ENCODE results near the gene AKAP10. TPM values are rescaled to one million over a fixed set of nuclear protein-coding genes. Genes with fewer than 3 reads are reported as not detected.

Gene AKAP10
- total RNA-seq, 1 experiment from 2014 or later, result 20.2 TPM

DNA sequence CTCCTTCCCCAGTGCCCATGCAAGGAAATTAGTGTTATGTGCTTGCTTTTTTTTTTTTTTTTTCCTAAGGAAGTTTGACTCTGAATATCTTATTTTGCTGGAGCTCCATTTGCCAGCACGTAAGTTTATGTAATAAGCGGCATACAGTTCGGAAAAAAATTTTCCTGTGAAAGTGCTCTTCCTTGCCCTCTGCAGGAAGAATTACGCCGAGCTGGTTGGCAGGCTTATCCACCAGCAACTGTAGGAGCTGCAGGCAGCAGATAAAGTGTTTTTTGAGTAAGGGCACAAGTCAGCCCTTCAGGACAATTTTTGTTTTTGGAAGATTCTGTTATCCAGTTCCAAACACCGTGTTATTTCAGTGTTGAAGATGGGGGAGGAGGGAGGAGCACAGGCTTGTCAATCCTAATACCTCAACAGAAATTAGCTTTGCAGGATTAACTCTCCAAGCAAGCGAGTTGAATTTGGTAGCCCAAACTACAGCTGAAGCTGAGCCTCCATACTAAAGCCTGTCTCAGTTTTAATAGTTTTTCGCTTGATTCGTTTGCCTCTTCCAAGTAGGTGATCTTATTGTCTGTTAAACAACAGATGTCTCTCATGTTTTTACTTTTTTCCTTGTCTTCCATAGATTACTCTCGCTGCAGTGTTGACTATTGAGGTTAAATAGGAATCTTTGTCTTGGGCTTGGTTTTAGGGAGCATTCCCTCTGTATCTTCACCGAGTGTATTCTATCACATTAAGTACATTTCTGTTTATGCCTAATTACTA, 32.7 kb upstream of the AKAP10 start:
- H2BK15ac ChIP-seq (ENCODE audit: low read depth, low read length), result no peak overlapping the region
- H3K4me2 ChIP-seq (ENCODE audit: insufficient read depth, insufficient read length, low read length), result peak overlapping the region; percentile 60
- no peak overlapping the region for H2AK5ac ChIP-seq (ENCODE audit: insufficient read length, low read length)
- DNase-seq, result peak; percentile 68
- H3K4me1 Mint-ChIP-seq, result peaks cover 11 to 16% of the 10 kb centered on the region in 2 experiments
- TF ChIP-seq CTCF (conservative IDR thresholded peaks at IDR 0.05), result peak; percentile 58
- H3K9me3 ChIP-seq (ENCODE audit: control insufficient read depth, low read depth, low read length), result no peaks in the 10 kb centered on the region
- H3K27me3 ChIP-seq (ENCODE audit: insufficient read depth, low read length), result no peaks in the 10 kb centered on the region
- no peak overlapping the region for H2AFZ ChIP-seq (ENCODE audit: low read length)
- H3K79me1 ChIP-seq (ENCODE audit: insufficient read depth, low read depth, low read length, poor library complexity, severe bottlenecking), result no peaks in the 10 kb centered on the region
- no peak overlapping the region for H2BK12ac ChIP-seq (ENCODE audit: insufficient read length, low read depth, low read length)
- H3K9ac ChIP-seq (ENCODE audit: extremely low read depth, insufficient read length, low read length), result no peak overlapping the region
- H2BK120ac ChIP-seq (ENCODE audit: low read depth, low read length, poor library complexity, severe bottlenecking), result no peak overlapping the region
- peaks cover 35% of the 10 kb centered on the region for H3K27me3 Mint-ChIP-seq (ENCODE audit: low read depth)
- no peak overlapping the region for H3K27ac Mint-ChIP-seq
- H3K4ac ChIP-seq (ENCODE audit: low read depth, low read length), result no peak overlapping the region
- H3K79me2 ChIP-seq (ENCODE audit: insufficient read depth, low read length), result no peaks in the 10 kb centered on the region
- no peak overlapping the region for H4K8ac ChIP-seq (replicated peaks; ENCODE audit: insufficient read length, low read depth, low read length)
- no peak overlapping the region for H4K91ac ChIP-seq (ENCODE audit: insufficient read length, low read depth, low read length)
- no peak overlapping the region for H3K14ac ChIP-seq (ENCODE audit: insufficient read depth, low read length)
- no peak overlapping the region for H4K5ac ChIP-seq (ENCODE audit: insufficient read length, low read depth, low read length)
- H3K18ac ChIP-seq (ENCODE audit: insufficient read length, low read depth, low read length), result no peak overlapping the region
- H3K27ac ChIP-seq (ENCODE audit: insufficient read length, low read depth, low read length), result no peak overlapping the region
- H2BK5ac ChIP-seq (ENCODE audit: insufficient read length, low read length), result no peak overlapping the region
- H4K20me1 ChIP-seq (ENCODE audit: control insufficient read depth, insufficient read depth, insufficient read length), result no peaks in the 10 kb centered on the region
- no peak overlapping the region for H2BK20ac ChIP-seq (ENCODE audit: low read depth, low read length, poor library complexity, severe bottlenecking)
- H3T11ph ChIP-seq (ENCODE audit: low read length), result no peak overlapping the region
- peak overlapping the region; percentile 75 to 87 for H3K4me3 Mint-ChIP-seq
- no peaks in the 10 kb centered on the region for H3K9me3 Mint-ChIP-seq
- H3K56ac ChIP-seq (ENCODE audit: insufficient read length, low read depth, low read length), result no peak overlapping the region
- H3K36me3 Mint-ChIP-seq (ENCODE audit: insufficient read depth in 1 of 3, low read depth in 3 of 3), result no peaks in the 10 kb centered on the region
- H3K4me1 ChIP-seq (ENCODE audit: insufficient read depth, low read length), result no peaks in the 10 kb centered on the region
- WGBS (ENCODE audit: extremely low coverage, insufficient read length, low lambda C conversion rate), result no CpG with 5 or more reads among the region's 11 CpGs
- H3K23me2 ChIP-seq (ENCODE audit: insufficient read length, low read depth, low read length, poor library complexity, severe bottlenecking), result peaks cover 6% of the 10 kb centered on the region
- H3K23ac ChIP-seq (ENCODE audit: insufficient read length, low read depth, low read length), result no peak overlapping the region
